KBM-7 (cell line): ENCODE data around the gene ARHGEF6.
A peak's percentile ranks its signal among the peaks of the same experiment; 100 is the strongest.
"Not testable (repeated sequence)": the region's sequence is repeated elsewhere in the genome, so short reads cannot be mapped to it uniquely, and the experiment has no call there.

Source experiments
- DNase-seq: peaks from one replicate; pipeline ENCODE4 v3.0.0-alpha.2; 2015
- in situ Hi-C: fragments of 300-500 bp; cut with MboI; formaldehyde crosslinking; loops from 2 replicates; pipeline ENCODE4 v1.14.3; 2020; ENCODE audit warnings: low sequenced_read_pairs, low pct_unique_long_range_greater_than_20kb, mixed read lengths

The ARHGEF6 gene

GRCh38 chrX:136789856-136790255 is 9.1 kb upstream of the ARHGEF6 start:
- DNase-seq: no peak

GRCh38 chrX:136784231-136784630 is 3.5 kb upstream of the ARHGEF6 start:
- in situ Hi-C loops: no loop called here
- peak; percentile 85 for DNase-seq

More at GRCh38 chrX:136789856-136790255, 9.1 kb upstream of the ARHGEF6 start:
- in situ Hi-C loops: no loop called here

- in situ Hi-C loops: no loop called here
- DNase-seq: no peak
Measured at GRCh38 chrX:136783159-136783558, 2.4 kb upstream of the ARHGEF6 start.

- in situ Hi-C loops: no loop called here
- no peak for DNase-seq
Measured at GRCh38 chrX:136781180-136781797, 557 bp upstream of the ARHGEF6 start.

GRCh38 chrX:136780241-136780640 is 491 bp downstream of the ARHGEF6 start:
- no peak for DNase-seq
- in situ Hi-C loops: no loop called here

GRCh38 chrX:136779346-136779781 is 1.4 kb downstream of the ARHGEF6 start:
- in situ Hi-C loops: no loop called here
- DNase-seq: peak; percentile 90

- in situ Hi-C loops: no loop called here
- no peak for DNase-seq
Measured at GRCh38 chrX:136778916-136779315, 1.8 kb downstream of the ARHGEF6 start.

- no peak for DNase-seq
- in situ Hi-C loops: no loop called here
Measured at GRCh38 chrX:136778020-136778419, 2.7 kb downstream of the ARHGEF6 start.

- in situ Hi-C loops: no loop called here
- DNase-seq: no peak
Measured at GRCh38 chrX:136773648-136774047, 7.1 kb downstream of the ARHGEF6 start.

- DNase-seq, in situ Hi-C loops: not testable (repeated sequence)
Measured at GRCh38 chrX:136771869-136772268, 8.9 kb downstream of the ARHGEF6 start.

- in situ Hi-C loops: no loop called here
- DNase-seq: peak; percentile 84
Measured at GRCh38 chrX:136768469-136769084, 12.2 kb downstream of the ARHGEF6 start.

GRCh38 chrX:136767104-136767941 is 13.4 kb downstream of the ARHGEF6 start:
- DNase-seq: peak; percentile 90
- in situ Hi-C loops: no loop called here

GRCh38 chrX:136766785-136767103 is 14.0 kb downstream of the ARHGEF6 start:
- in situ Hi-C loops: no loop called here
- no peak for DNase-seq

- in situ Hi-C loops: no loop called here
- DNase-seq: no peak
Measured at GRCh38 chrX:136765821-136766356, 14.8 kb downstream of the ARHGEF6 start.

GRCh38 chrX:136764206-136764605 is 16.5 kb downstream of the ARHGEF6 start:
- in situ Hi-C loops: no loop called here
- DNase-seq: no peak

- no peak for DNase-seq
- in situ Hi-C loops: no loop called here
Measured at GRCh38 chrX:136762820-136763452, 17.8 kb downstream of the ARHGEF6 start.

- DNase-seq: no peak
- in situ Hi-C loops: no loop called here
Measured at GRCh38 chrX:136761421-136761820, 19.3 kb downstream of the ARHGEF6 start.

GRCh38 chrX:136759968-136760367 is 20.8 kb downstream of the ARHGEF6 start:
- in situ Hi-C loops: no loop called here
- DNase-seq: peak; percentile 75

GRCh38 chrX:136755411-136755810 is 25.3 kb downstream of the ARHGEF6 start:
- no peak for DNase-seq
- in situ Hi-C loops: no loop called here

- peak; percentile 78 for DNase-seq
- in situ Hi-C loops: no loop called here
Measured at GRCh38 chrX:136754651-136755050, 26.1 kb downstream of the ARHGEF6 start.
